Measurements from ENCODE around the gene CIB4. TPM values are rescaled to one million over a fixed set of nuclear protein-coding genes. Genes with fewer than 3 reads are reported as not detected.

The CIB4 gene
- total RNA-seq, 4 donors from 2014 or later = not detected

DNA sequence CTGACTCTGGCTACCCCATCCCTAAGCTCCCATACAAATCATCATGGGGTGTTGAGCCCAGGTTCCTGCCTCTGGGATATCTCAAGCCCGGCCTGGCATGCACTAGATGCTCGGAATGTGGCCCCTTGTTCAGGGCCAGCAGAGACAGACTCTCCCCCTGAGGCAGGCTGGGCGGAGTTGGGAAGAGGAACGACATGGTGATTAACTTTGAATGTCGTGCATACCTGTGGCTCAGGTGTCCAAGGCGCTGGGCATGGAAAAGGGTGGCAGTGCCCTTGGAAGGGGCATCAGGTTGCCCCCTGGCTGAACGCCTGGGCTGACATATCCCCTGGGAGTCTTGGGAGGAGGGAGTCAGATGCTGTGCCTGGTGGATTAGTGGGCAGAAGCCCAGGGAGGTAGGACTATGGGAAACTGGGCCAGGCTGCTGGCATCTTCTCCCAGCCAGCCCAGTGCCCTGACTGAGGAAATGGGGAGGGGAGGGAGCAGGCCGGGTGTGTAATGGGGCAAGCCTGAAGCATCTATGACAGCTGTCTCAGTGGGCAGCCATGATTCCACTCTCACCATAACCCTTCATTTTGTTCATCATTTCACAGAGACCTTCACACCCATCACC is 105.4 kb downstream of the CIB4 start:
- Histone ChIP-seq H3K36me3 (no peaks in the 10 kb centered on the region), H3K4me1 (no peaks in the 10 kb centered on the region), H3K9me3 (no peaks in the 10 kb centered on the region), H3K27me3 (peaks cover 0 to 6% (median 0%) of the 10 kb centered on the region in 4 donors), H3K27ac (replicated peaks in 1 of 4) (no peak overlapping the region), H3K4me3 (no peak overlapping the region)
- intact Hi-C loops (cut with DNase I) = no loop called here
- 85% methylated on average over 7 of the region's 8 CpGs for WGBS
- no peak for DNase-seq (ENCODE audit: extremely low spot score)
- TF ChIP-seq EP300 (IDR thresholded peaks at IDR 0.05) (no peak), POLR2A (IDR thresholded peaks at IDR 0.05; ENCODE audit: low read depth) (no peak)
- TF ChIP-seq, protein P1, sequence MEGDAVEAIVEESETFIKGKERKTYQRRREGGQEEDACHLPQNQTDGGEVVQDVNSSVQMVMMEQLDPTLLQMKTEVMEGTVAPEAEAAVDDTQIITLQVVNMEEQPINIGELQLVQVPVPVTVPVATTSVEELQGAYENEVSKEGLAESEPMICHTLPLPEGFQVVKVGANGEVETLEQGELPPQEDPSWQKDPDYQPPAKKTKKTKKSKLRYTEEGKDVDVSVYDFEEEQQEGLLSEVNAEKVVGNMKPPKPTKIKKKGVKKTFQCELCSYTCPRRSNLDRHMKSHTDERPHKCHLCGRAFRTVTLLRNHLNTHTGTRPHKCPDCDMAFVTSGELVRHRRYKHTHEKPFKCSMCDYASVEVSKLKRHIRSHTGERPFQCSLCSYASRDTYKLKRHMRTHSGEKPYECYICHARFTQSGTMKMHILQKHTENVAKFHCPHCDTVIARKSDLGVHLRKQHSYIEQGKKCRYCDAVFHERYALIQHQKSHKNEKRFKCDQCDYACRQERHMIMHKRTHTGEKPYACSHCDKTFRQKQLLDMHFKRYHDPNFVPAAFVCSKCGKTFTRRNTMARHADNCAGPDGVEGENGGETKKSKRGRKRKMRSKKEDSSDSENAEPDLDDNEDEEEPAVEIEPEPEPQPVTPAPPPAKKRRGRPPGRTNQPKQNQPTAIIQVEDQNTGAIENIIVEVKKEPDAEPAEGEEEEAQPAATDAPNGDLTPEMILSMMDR (IDR thresholded peaks at IDR 0.05) = no peak

DNA sequence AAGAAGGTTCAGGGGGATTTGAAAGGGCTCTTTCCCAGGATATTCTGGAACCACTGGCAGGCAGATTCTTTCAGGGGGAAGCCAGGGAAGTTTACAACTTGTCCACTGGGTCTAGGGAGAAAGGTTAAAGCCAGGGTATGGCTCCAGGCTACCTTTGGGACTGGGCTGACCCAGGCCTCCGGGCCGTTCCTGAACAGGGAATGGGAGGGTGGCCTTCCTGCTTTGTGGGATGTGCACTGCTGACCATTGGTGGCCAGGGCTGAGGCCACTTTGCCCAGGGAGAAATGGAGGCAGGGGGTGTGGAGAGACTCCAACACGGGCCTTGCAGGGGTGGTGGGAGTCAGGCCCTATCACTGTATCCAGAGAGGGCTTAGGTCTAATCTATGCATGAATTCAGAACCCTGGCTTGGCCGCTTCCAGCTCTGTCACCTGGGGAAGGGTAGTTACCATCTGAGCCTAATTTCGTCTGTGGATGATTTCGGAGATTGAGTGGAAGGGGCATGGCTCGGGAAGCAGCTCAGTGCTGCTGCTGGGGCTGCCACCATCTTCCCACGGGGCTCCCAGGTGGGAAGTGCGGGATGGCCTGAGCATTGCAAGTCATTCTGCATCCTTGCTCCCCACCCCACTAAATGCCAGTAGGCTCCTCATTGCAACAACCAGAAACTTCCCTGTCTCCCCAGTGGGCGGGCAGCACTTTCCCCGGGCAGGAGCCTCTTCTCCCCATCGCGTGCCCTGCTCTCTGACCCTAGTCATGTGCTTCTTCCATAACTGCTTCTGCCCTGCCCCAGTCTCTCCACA is 106.1 kb downstream of the CIB4 start:
- Histone ChIP-seq H3K4me3 (no peak overlapping the region), H3K4me1 (no peaks in the 10 kb centered on the region), H3K9me3 (no peaks in the 10 kb centered on the region), H3K27ac (replicated peaks in 1 of 4) (no peak overlapping the region), H3K27me3 (peaks cover 0 to 7% (median 0%) of the 10 kb centered on the region in 4 donors), H3K36me3 (no peaks in the 10 kb centered on the region)
- 89% methylated on average over 11 of the region's 13 CpGs for WGBS
- no peak for DNase-seq (ENCODE audit: extremely low spot score)
- intact Hi-C loops (cut with DNase I) = no loop called here
- no peak for TF ChIP-seq POLR2AphosphoS5 (IDR thresholded peaks at IDR 0.05)
- TF ChIP-seq EP300 (IDR thresholded peaks at IDR 0.05) = no peak
- no peak for TF ChIP-seq POLR2A (IDR thresholded peaks at IDR 0.05; ENCODE audit: low read depth)
- TF ChIP-seq, protein P1 (IDR thresholded peaks at IDR 0.05) = no peak

DNA sequence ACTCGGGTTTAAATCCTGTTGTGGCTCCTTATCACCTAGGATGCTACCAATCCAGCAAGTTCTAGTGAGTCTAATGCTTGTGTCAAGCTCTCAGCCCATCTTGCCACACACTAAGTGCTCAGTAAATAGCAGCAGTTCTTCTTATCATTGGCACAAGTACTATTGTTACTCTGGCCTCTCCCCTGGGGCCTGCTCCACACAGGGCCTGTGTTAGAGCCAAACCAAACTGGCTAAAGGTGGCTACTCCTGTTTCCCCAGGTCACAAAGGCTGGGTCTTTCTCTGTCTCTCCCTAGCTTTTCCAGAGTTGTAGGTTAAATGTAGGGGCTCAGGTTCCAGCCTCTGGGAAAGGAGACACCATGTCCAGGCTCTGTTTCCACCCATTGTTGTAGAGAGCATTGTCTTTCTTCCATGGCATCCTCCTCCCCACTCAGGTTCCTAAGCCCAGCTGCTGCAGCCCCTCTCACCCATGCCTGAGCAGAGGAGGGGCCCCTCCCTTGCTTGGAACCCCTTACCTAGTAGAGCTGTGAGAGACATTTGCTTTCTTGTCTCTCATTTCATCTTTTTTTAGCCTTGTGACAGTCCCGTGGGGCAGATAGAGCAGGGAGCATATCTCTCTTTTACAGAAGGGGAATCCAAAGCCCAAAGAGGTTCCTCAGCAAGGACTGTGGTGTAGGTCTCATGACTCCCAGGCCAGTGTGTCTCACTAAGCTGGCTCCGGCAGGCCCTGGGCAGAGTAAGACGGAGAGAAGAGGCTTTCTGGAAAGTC is 106.9 kb downstream of the CIB4 start:
- Histone ChIP-seq H3K27me3 (peaks cover 0 to 12% (median 0%) of the 10 kb centered on the region in 4 donors), H3K27ac (replicated peaks in 1 of 4) (no peak overlapping the region), H3K36me3 (no peaks in the 10 kb centered on the region), H3K9me3 (no peaks in the 10 kb centered on the region), H3K4me3 (no peak overlapping the region), H3K4me1 (no peaks in the 10 kb centered on the region)
- TF ChIP-seq POLR2A (IDR thresholded peaks at IDR 0.05; ENCODE audit: low read depth) (no peak), EP300 (IDR thresholded peaks at IDR 0.05) (no peak), POLR2AphosphoS5 (IDR thresholded peaks at IDR 0.05) (no peak)
- TF ChIP-seq, protein P1 (IDR thresholded peaks at IDR 0.05) = no peak
- intact Hi-C loops (cut with DNase I) = no loop called here
- WGBS = 82% methylated on average over 4 of the region's 4 CpGs
- no peak for DNase-seq (ENCODE audit: extremely low spot score)

DNA sequence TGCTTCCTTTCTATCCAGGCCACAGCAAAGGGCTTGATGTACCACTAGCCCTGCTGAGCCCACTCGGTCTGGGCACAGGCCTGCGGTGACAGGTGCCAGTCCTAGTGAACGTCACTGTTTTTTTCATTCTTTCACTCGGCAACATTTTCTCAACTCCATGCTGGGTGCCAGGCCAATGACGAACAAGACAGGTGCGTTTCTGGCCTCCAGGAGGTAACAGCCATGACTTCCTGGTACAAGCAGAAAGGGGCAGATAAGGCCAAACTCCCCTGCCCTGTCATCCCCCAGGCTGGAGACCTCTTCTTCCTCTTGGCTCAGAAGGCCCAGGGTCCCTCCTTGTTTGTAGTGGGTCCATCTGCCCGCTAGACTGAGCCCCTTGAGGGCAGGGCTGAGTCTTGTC is 107.5 kb downstream of the CIB4 start:
- no peaks in the 10 kb centered on the region for H3K4me1 ChIP-seq
- H3K27me3 ChIP-seq = peaks cover 0 to 12% (median 0%) of the 10 kb centered on the region in 4 donors
- H3K4me3 ChIP-seq = no peak overlapping the region
- TF ChIP-seq EP300 (IDR thresholded peaks at IDR 0.05) (no peak), POLR2A (IDR thresholded peaks at IDR 0.05; ENCODE audit: low read depth) (no peak), POLR2AphosphoS5 (IDR thresholded peaks at IDR 0.05) (no peak)
- TF ChIP-seq, protein P1 (IDR thresholded peaks at IDR 0.05) = no peak
- no peaks in the 10 kb centered on the region for H3K9me3 ChIP-seq
- WGBS = 97% methylated on average over 6 of the region's 7 CpGs
- intact Hi-C loops (cut with DNase I) = no loop called here
- no peak overlapping the region for H3K27ac ChIP-seq (replicated peaks in 1 of 4)
- DNase-seq (ENCODE audit: extremely low spot score) = no peak
- no peaks in the 10 kb centered on the region for H3K36me3 ChIP-seq
